Measurements from ENCODE around the gene PTGIS.

DNA sequence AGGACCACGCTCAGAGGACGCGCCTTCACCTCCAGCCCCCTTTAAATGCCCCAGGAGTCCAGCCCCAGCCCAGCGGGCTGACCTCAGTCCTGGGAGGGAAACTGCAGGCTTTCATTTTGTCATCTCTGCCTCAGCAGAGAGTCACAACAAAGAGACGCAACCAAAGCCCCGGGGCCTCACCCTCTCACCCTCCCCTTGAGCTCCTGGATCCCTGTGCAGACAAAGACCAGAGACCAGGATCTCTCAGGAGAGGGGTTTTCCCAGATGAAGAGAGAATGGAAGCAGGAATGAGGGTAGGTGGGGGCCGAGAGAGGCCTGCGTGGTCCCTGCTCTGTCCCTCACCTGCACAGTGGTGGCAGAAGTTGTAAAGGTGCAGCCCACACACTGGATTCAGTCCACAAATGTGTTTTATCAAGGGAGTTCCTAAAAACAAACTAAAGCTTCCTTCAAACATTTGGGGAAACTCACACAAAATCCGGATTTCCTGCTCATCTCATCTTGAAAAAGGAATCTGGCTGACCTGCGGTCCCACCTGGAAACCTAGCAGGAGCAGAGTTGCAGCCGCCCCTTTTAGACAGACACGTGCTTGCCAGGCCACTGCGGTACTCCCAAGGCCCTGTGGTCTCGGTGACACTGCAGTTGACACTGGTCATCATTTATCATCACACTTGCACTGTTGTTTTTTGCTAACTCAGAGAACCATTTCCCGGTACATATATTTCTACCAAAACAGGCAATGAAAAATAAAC is 27.1 kb downstream of the PTGIS start:
- TF ChIP-seq EZH2phosphoT487 (IDR thresholded peaks at IDR 0.05; ENCODE audit: insufficient read depth, low read depth) (no peak), EZH2 (IDR thresholded peaks at IDR 0.05; ENCODE audit: insufficient read depth, poor library complexity, severe bottlenecking) (no peak)
